Trophoblast cell (in vitro differentiated cells and primary cell): ENCODE results near the gene C1QTNF8.

Experiments
- DNase-seq, 2 donors: peaks; one replicate each; pipeline ENCODE4 v3.0.0-alpha.2; 2016
- H2AFZ ChIP-seq: 2 replicates; pipeline ENCODE4 v1.6.1; 2013; ENCODE audit warnings: low read length, moderate library complexity, mild to moderate bottlenecking; ENCODE audit not compliant: insufficient read depth, poor library complexity
- H2AK5ac ChIP-seq: 2 replicates; pipeline ENCODE4 v1.6.1; 2013; ENCODE audit warnings: mild to moderate bottlenecking, low read length
- H2BK120ac ChIP-seq: 2 replicates; pipeline ENCODE4 v1.6.1; 2013; ENCODE audit warnings: low read length, mild to moderate bottlenecking, moderate library complexity; ENCODE audit not compliant: insufficient read depth, poor library complexity
- H2BK12ac ChIP-seq: 2 replicates; pipeline ENCODE4 v1.6.1; 2013; ENCODE audit warnings: mild to moderate bottlenecking, low read length, moderate library complexity
- H2BK5ac ChIP-seq: 2 replicates; pipeline ENCODE4 v1.6.1; 2013; ENCODE audit warnings: low read length, low read depth, moderate library complexity, mild to moderate bottlenecking; ENCODE audit not compliant: poor library complexity
- H3K14ac ChIP-seq: 2 replicates; pipeline ENCODE4 v1.6.1; 2013; ENCODE audit warnings: mild to moderate bottlenecking, low read length
- H3K18ac ChIP-seq: 2 replicates; pipeline ENCODE4 v1.6.1; 2013; ENCODE audit warnings: mild to moderate bottlenecking, low read length
- H3K23ac ChIP-seq: 2 replicates; pipeline ENCODE4 v1.6.1; 2013; ENCODE audit warnings: low read length
- H3K27ac ChIP-seq: 2 replicates; pipeline ENCODE4 v1.5.1; 2013; ENCODE audit warnings: low read depth, mild to moderate bottlenecking, inconsistent platforms, low read length, moderate library complexity
- H3K27me3 ChIP-seq: 2 replicates; pipeline ENCODE4 v1.6.1; 2013; ENCODE audit warnings: inconsistent platforms, mild to moderate bottlenecking, low read length, moderate library complexity; ENCODE audit not compliant: insufficient read depth
- H3K36me3 ChIP-seq, 2 experiments: 1 replicate in 1 of 2; 2 replicates in 1 of 2; pipeline ENCODE4 v1.6.1; 2013; ENCODE audit warnings: low read length in 2 of 2, mild to moderate bottlenecking in 2 of 2, moderate library complexity in 1 of 2; ENCODE audit not compliant: insufficient read depth in 2 of 2, control insufficient read depth in 1 of 2
- H3K4ac ChIP-seq: 2 replicates; pipeline ENCODE4 v1.6.1; 2013; ENCODE audit warnings: low read depth, mild to moderate bottlenecking, low read length, moderate library complexity
- H3K4me1 ChIP-seq, 2 experiments: 1 replicate in 1 of 2; 2 replicates in 1 of 2; pipeline ENCODE4 v1.6.1; 2013; ENCODE audit warnings: low read length in 2 of 2, mild to moderate bottlenecking in 2 of 2, moderate library complexity in 1 of 2; ENCODE audit not compliant: insufficient read depth in 2 of 2, control insufficient read depth in 1 of 2
- H3K4me2 ChIP-seq: 2 replicates; pipeline ENCODE4 v1.6.1; 2013; ENCODE audit warnings: inconsistent platforms, mild to moderate bottlenecking, low read length, moderate library complexity
- H3K4me3 ChIP-seq: 2 replicates; pipeline ENCODE4 v1.5.1; 2013; ENCODE audit warnings: mild to moderate bottlenecking, low read depth, low read length, inconsistent platforms
- H3K79me1 ChIP-seq: one replicate; pipeline ENCODE4 v1.6.1; 2013; ENCODE audit warnings: low read length
- H3K79me2 ChIP-seq: 2 replicates; pipeline ENCODE4 v1.6.1; 2013; ENCODE audit warnings: low read length, mild to moderate bottlenecking; ENCODE audit not compliant: control insufficient read depth, insufficient read depth, poor library complexity
- H3K9ac ChIP-seq: 2 replicates; pipeline ENCODE4 v1.6.1; 2013; ENCODE audit warnings: mild to moderate bottlenecking, low read length
- H3K9me3 ChIP-seq: 2 replicates; pipeline ENCODE4 v1.6.1; 2013; ENCODE audit warnings: low read depth, mild to moderate bottlenecking, control low read depth, inconsistent platforms, low read length; ENCODE audit not compliant: insufficient read depth
- H4K12ac ChIP-seq: 2 replicates; pipeline ENCODE4 v1.6.1; 2013; ENCODE audit warnings: low read depth, mild to moderate bottlenecking, low read length, moderate library complexity
- H4K8ac ChIP-seq: 2 replicates; pipeline ENCODE4 v1.6.1; 2013; ENCODE audit warnings: low read depth, mild to moderate bottlenecking, low read length, moderate library complexity
- H4K91ac ChIP-seq: one replicate; pipeline ENCODE4 v1.6.1; 2013; ENCODE audit warnings: low read depth, mild to moderate bottlenecking, low read length, moderate library complexity
- WGBS: extraction: QIAGEN DNeasy Blood & Tissue Kit; methylation state at CpG from one replicate; pipeline ENCODE4 v1.1.7; 2013; ENCODE audit warnings: missing lambda C conversion rate; ENCODE audit not compliant: insufficient read length, insufficient coverage; ENCODE audit errors: extremely low coverage; 5-methylcytosine and 5-hydroxymethylcytosine counted together

The C1QTNF8 gene

GRCh38 chr16:1063728-1064127 lies 32.3 kb downstream of the C1QTNF8 start:
- no peak overlapping the region for H3K14ac ChIP-seq
- H3K79me1 ChIP-seq, result no peaks in the 10 kb centered on the region
- no peak overlapping the region for H3K18ac ChIP-seq
- no peak overlapping the region for H3K4me2 ChIP-seq
- no peak overlapping the region for H3K4me3 ChIP-seq
- no peak overlapping the region for H4K91ac ChIP-seq
- H3K36me3 ChIP-seq, result no peaks in the 10 kb centered on the region
- H3K9me3 ChIP-seq, result peaks cover 2% of the 10 kb centered on the region
- no peaks in the 10 kb centered on the region for H3K27me3 ChIP-seq
- H3K23ac ChIP-seq, result no peak overlapping the region
- no peak overlapping the region for H3K4ac ChIP-seq
- no peak overlapping the region for H2BK5ac ChIP-seq
- no peak overlapping the region for H2AK5ac ChIP-seq
- no peak overlapping the region for H2BK12ac ChIP-seq
- no CpG with 5 or more reads among the region's 21 CpGs for WGBS
- no peak overlapping the region for H2BK120ac ChIP-seq
- H2AFZ ChIP-seq, result no peak overlapping the region
- no peaks in the 10 kb centered on the region for H3K79me2 ChIP-seq
- H3K9ac ChIP-seq, result no peak overlapping the region
- no peak overlapping the region for H4K12ac ChIP-seq
- DNase-seq, result no peak
- H4K8ac ChIP-seq, result no peak overlapping the region
- H3K4me1 ChIP-seq, result no peaks in the 10 kb centered on the region
- H3K27ac ChIP-seq, result no peak overlapping the region

- no peaks in the 10 kb centered on the region for H3K27me3 ChIP-seq
- H2AFZ ChIP-seq, result no peak overlapping the region
- no peak overlapping the region for H3K23ac ChIP-seq
- no peak overlapping the region for H3K4me2 ChIP-seq
- no peaks in the 10 kb centered on the region for H3K4me1 ChIP-seq
- no peak overlapping the region for H3K9ac ChIP-seq
- no peak overlapping the region for H2BK12ac ChIP-seq
- H3K14ac ChIP-seq, result no peak overlapping the region
- H3K18ac ChIP-seq, result no peak overlapping the region
- no peak overlapping the region for H4K91ac ChIP-seq
- no peak overlapping the region for H3K4ac ChIP-seq
- DNase-seq, result no peak
- H3K79me2 ChIP-seq, result no peaks in the 10 kb centered on the region
- no peak overlapping the region for H4K8ac ChIP-seq
- no peak overlapping the region for H4K12ac ChIP-seq
- H2BK120ac ChIP-seq, result no peak overlapping the region
- no CpG with 5 or more reads among the region's 20 CpGs for WGBS
- peaks cover 2% of the 10 kb centered on the region for H3K9me3 ChIP-seq
- H2BK5ac ChIP-seq, result no peak overlapping the region
- no peak overlapping the region for H2AK5ac ChIP-seq
- H3K36me3 ChIP-seq, result no peaks in the 10 kb centered on the region
- no peaks in the 10 kb centered on the region for H3K79me1 ChIP-seq
- no peak overlapping the region for H3K27ac ChIP-seq
- H3K4me3 ChIP-seq, result no peak overlapping the region
Observed at GRCh38 chr16:1062895-1063294, 33.1 kb downstream of the C1QTNF8 start.

GRCh38 chr16:1061769-1062505 lies 34.1 kb downstream of the C1QTNF8 start:
- no peak overlapping the region for H3K23ac ChIP-seq
- no peaks in the 10 kb centered on the region for H3K27me3 ChIP-seq
- H4K91ac ChIP-seq, result no peak overlapping the region
- H3K18ac ChIP-seq, result no peak overlapping the region
- no peaks in the 10 kb centered on the region for H3K4me1 ChIP-seq
- WGBS, result no CpG with 5 or more reads among the region's 43 CpGs
- no peaks in the 10 kb centered on the region for H3K36me3 ChIP-seq
- no peak overlapping the region for H3K4ac ChIP-seq
- H4K8ac ChIP-seq, result no peak overlapping the region
- H3K79me2 ChIP-seq, result no peaks in the 10 kb centered on the region
- H3K9me3 ChIP-seq, result peaks cover 2% of the 10 kb centered on the region
- no peak overlapping the region for H3K14ac ChIP-seq
- no peak overlapping the region for H2AK5ac ChIP-seq
- no peak overlapping the region for H3K4me2 ChIP-seq
- H2BK12ac ChIP-seq, result no peak overlapping the region
- H4K12ac ChIP-seq, result no peak overlapping the region
- no peak for DNase-seq
- no peak overlapping the region for H3K4me3 ChIP-seq
- H3K9ac ChIP-seq, result no peak overlapping the region
- H3K79me1 ChIP-seq, result no peaks in the 10 kb centered on the region
- no peak overlapping the region for H2AFZ ChIP-seq
- no peak overlapping the region for H3K27ac ChIP-seq
- H2BK120ac ChIP-seq, result no peak overlapping the region
- H2BK5ac ChIP-seq, result no peak overlapping the region

- Histone ChIP-seq H3K23ac (no peak overlapping the region), H2BK5ac (no peak overlapping the region), H2AFZ (no peak overlapping the region), H4K91ac (no peak overlapping the region), H3K9me3 (peaks cover 8% of the 10 kb centered on the region), H3K18ac (no peak overlapping the region), H3K4me1 (no peaks in the 10 kb centered on the region), H3K4me2 (no peak overlapping the region), H3K79me1 (no peaks in the 10 kb centered on the region), H3K9ac (no peak overlapping the region), H2BK120ac (no peak overlapping the region), H3K14ac (no peak overlapping the region), H4K12ac (no peak overlapping the region), H3K4ac (no peak overlapping the region), H3K79me2 (no peaks in the 10 kb centered on the region), H3K4me3 (no peak overlapping the region), H3K36me3 (no peaks in the 10 kb centered on the region), H3K27me3 (no peaks in the 10 kb centered on the region), H2AK5ac (no peak overlapping the region), H4K8ac (no peak overlapping the region), H3K27ac (no peak overlapping the region), H2BK12ac (no peak overlapping the region)
- WGBS, result no CpG with 5 or more reads among the region's 42 CpGs
- DNase-seq, result no peak
Observed at GRCh38 chr16:1060416-1061340, 35.4 kb downstream of the C1QTNF8 start.
